Measurements from ENCODE around the gene ABHD12.
"Not testable (repeated sequence)": the region's sequence is repeated elsewhere in the genome, so short reads cannot be mapped to it uniquely, and the experiment has no call there.

ABHD12 gene

GRCh38 chr20:25277051-25277801 is 113.4 kb downstream of the ABHD12 start:
- no peak for DNase-seq (ENCODE audit: low spot score)

- DNase-seq (ENCODE audit: low spot score), result no peak
Measured at GRCh38 chr20:25276533-25277050, 114.0 kb downstream of the ABHD12 start.

- DNase-seq (ENCODE audit: low spot score), result no peak
Measured at GRCh38 chr20:25275813-25276532, 114.7 kb downstream of the ABHD12 start.

GRCh38 chr20:25274891-25275812 is 115.5 kb downstream of the ABHD12 start:
- DNase-seq (ENCODE audit: low spot score), result no peak

- no peak for DNase-seq (ENCODE audit: low spot score)
Measured at GRCh38 chr20:25274481-25274880, 116.2 kb downstream of the ABHD12 start.

GRCh38 chr20:25273541-25274358 is 116.9 kb downstream of the ABHD12 start:
- no peak for DNase-seq (ENCODE audit: low spot score)

- no peak for DNase-seq (ENCODE audit: low spot score)
Measured at GRCh38 chr20:25273046-25273445, 117.6 kb downstream of the ABHD12 start.

- DNase-seq (ENCODE audit: low spot score), result no peak
Measured at GRCh38 chr20:25272223-25273000, 118.2 kb downstream of the ABHD12 start.

- DNase-seq (ENCODE audit: low spot score), result no peak
Measured at GRCh38 chr20:25271486-25272222, 119.0 kb downstream of the ABHD12 start.

- DNase-seq (ENCODE audit: low spot score), result no peak
Measured at GRCh38 chr20:25270829-25271251, 119.8 kb downstream of the ABHD12 start.

- DNase-seq (ENCODE audit: low spot score), result no peak
Measured at GRCh38 chr20:25269833-25270170, 120.8 kb downstream of the ABHD12 start.

GRCh38 chr20:25269057-25269832 is 121.4 kb downstream of the ABHD12 start:
- no peak for DNase-seq (ENCODE audit: low spot score)

- not testable (repeated sequence) for DNase-seq (ENCODE audit: low spot score)
Measured at GRCh38 chr20:25260770-25261437, 129.7 kb downstream of the ABHD12 start.

- DNase-seq (ENCODE audit: low spot score), result no peak
Measured at GRCh38 chr20:25259788-25260254, 130.8 kb downstream of the ABHD12 start.

GRCh38 chr20:25259358-25259757 is 131.3 kb downstream of the ABHD12 start:
- no peak for DNase-seq (ENCODE audit: low spot score)

GRCh38 chr20:25258828-25259227 is 131.8 kb downstream of the ABHD12 start:
- DNase-seq (ENCODE audit: low spot score), result no peak

GRCh38 chr20:25258476-25258805 is 132.2 kb downstream of the ABHD12 start:
- no peak for DNase-seq (ENCODE audit: low spot score)

GRCh38 chr20:25257756-25258475 is 132.7 kb downstream of the ABHD12 start:
- no peak for DNase-seq (ENCODE audit: low spot score)
